B cell (primary cell): Measurements from ENCODE around the gene CYB5R3. TPM values are rescaled to one million over a fixed set of nuclear protein-coding genes. Genes with fewer than 3 reads are reported as not detected.

Source experiments
- ATAC-seq: fragments of 200-7000 bp; cut with Tn5 transposase; one replicate; pipeline ENCODE4 v1.10.0; 2021; ENCODE audit warnings: low read depth, mild to moderate bottlenecking, moderate number of reproducible peaks, moderate library complexity
- CTCF ChIA-PET: fragments of 350-600 bp; sonication (Branson Sonifier 250); formaldehyde crosslinking; loops from one replicate; lab custom pipeline; 2021; ENCODE audit warnings: antibody characterized with exemption, inconsistent platforms; lab: Charles Lee
- POLR2A ChIA-PET: fragments of 350-600 bp; sonication (Branson Sonifier 250); formaldehyde crosslinking; loops from one replicate; lab custom pipeline; 2021; ENCODE audit warnings: antibody characterized with exemption; lab: Charles Lee
- DNase-seq: peaks from one replicate; pipeline ENCODE4 v3.0.0; 2013
- H2AFZ ChIP-seq: 2 replicates; pipeline ENCODE4 v1.6.1; 2012; ENCODE audit warnings: mild to moderate bottlenecking, low read depth, low read length; ENCODE audit not compliant: insufficient read depth, poor library complexity, severe bottlenecking
- H3K27ac ChIP-seq, 2 donors: 1 replicate in 1 of 2; 2 replicates in 1 of 2; pipeline ENCODE4 v1.5.1; 2012 to 2013; ENCODE audit warnings: low read length in 2 of 2, mild to moderate bottlenecking in 2 of 2, moderate library complexity in 1 of 2
- H3K27me3 ChIP-seq, 4 experiments: fragments of 200-600 bp in 1 of 4; sonication (generic) in 1 of 4; replicated peaks in 1 of 4; 1 replicate in 2 of 4; 2 replicates in 2 of 4; pipeline versions ENCODE4 v1.6.1 to v1.7.0; 2013 to 2016; ENCODE audit warnings: low read length in 3 of 4, mild to moderate bottlenecking in 2 of 4, mixed read lengths in 1 of 4, moderate library complexity in 1 of 4; ENCODE audit not compliant: insufficient read depth in 4 of 4, control insufficient read depth in 3 of 4; ENCODE audit errors: control extremely low read depth in 1 of 4
- H3K36me3 ChIP-seq, 2 experiments: replicated peaks in 1 of 2; 1 replicate in 1 of 2; 2 replicates in 1 of 2; pipeline versions ENCODE4 v1.6.1 to v1.7.1; 2013; ENCODE audit warnings: low read length in 1 of 2; ENCODE audit not compliant: insufficient read depth in 2 of 2, control insufficient read depth in 1 of 2; ENCODE audit errors: control extremely low read depth in 1 of 2, extremely low read depth in 1 of 2
- H3K4me1 ChIP-seq, 2 donors: fragments of 200-600 bp in 1 of 2; sonication (generic) in 1 of 2; 1 replicate in 1 of 2; 2 replicates in 1 of 2; pipeline versions ENCODE4 v1.5.1 to v1.6.1; 2013 to 2017; ENCODE audit warnings: low read length in 2 of 2; ENCODE audit not compliant: control insufficient read depth in 2 of 2, insufficient read depth in 2 of 2
- H3K4me2 ChIP-seq: replicated peaks from 2 replicates; pipeline ENCODE3; 2012; ENCODE audit warnings: mild to moderate bottlenecking, low read depth, low read length; ENCODE audit not compliant: poor library complexity, severe bottlenecking
- H3K4me3 ChIP-seq, 5 experiments: fragments of 200-600 bp in 1 of 5; sonication (generic) in 1 of 5; 1 replicate in 3 of 5; 2 replicates in 2 of 5; pipeline versions ENCODE4 v1.5.1 to v1.7.0; 2011 to 2016; ENCODE audit warnings: low read length in 4 of 5, mild to moderate bottlenecking in 4 of 5, low read depth in 2 of 5, control low read depth in 1 of 5, moderate library complexity in 1 of 5; ENCODE audit not compliant: insufficient read depth in 1 of 5; ENCODE audit errors: control extremely low read depth in 1 of 5, extremely low read depth in 1 of 5
- H3K79me2 ChIP-seq: fragments of 200-600 bp; sonication (generic); one replicate; pipeline ENCODE4 v1.6.0; 2016; ENCODE audit warnings: low read length; ENCODE audit not compliant: control insufficient read depth, insufficient read depth
- H3K9ac ChIP-seq: fragments of 200-600 bp; sonication (generic); 2 replicates; pipeline ENCODE4 v1.6.1; 2017; ENCODE audit warnings: mild to moderate bottlenecking, low read length, moderate library complexity
- H3K9me3 ChIP-seq, 3 donors: one replicate each; pipeline versions ENCODE4 v1.6.1 to v1.7.1; 2013; ENCODE audit warnings: low read length in 2 of 3; ENCODE audit not compliant: control insufficient read depth in 2 of 3, insufficient read depth in 1 of 3; ENCODE audit errors: control extremely low read depth in 1 of 3
- H4K20me1 ChIP-seq: 2 replicates; pipeline ENCODE4 v1.6.0; 2012; ENCODE audit warnings: mild to moderate bottlenecking, low read length; ENCODE audit not compliant: insufficient read depth, control insufficient read depth, poor library complexity, severe bottlenecking
- H3K27ac Mint-ChIP-seq: one replicate; pipeline ENCODE4 v1.8.0; 2021; ENCODE audit warnings: mixed read lengths
- H3K27me3 Mint-ChIP-seq: one replicate; pipeline ENCODE4 v1.8.0; 2021; ENCODE audit warnings: mixed read lengths
- H3K4me1 Mint-ChIP-seq: one replicate; pipeline ENCODE4 v1.8.0; 2021; ENCODE audit warnings: mixed read lengths
- H3K4me3 Mint-ChIP-seq: one replicate; pipeline ENCODE4 v1.8.0; 2021; ENCODE audit warnings: mixed read lengths
- H3K9me3 Mint-ChIP-seq: one replicate; pipeline ENCODE4 v1.8.0; 2022; ENCODE audit warnings: mixed read lengths; ENCODE audit not compliant: insufficient read depth
- EZH2 ChIP-seq: IDR thresholded peaks from 2 replicates; pipeline ENCODE4 v1.6.1; 2012; ENCODE audit warnings: borderline replicate concordance, low read depth, mild to moderate bottlenecking, moderate library complexity, low read length; ENCODE audit not compliant: insufficient read depth, poor library complexity, severe bottlenecking
- WGBS: methylation state at CpG from one replicate; pipeline ENCODE4 v1.1.5; 2013; ENCODE audit warnings: missing lambda C conversion rate; ENCODE audit not compliant: insufficient coverage; 5-methylcytosine and 5-hydroxymethylcytosine counted together
- intact Hi-C: fragments of 100-400 bp; cut with micrococcal nuclease; formaldehyde crosslinking; loops from one replicate; pipeline ENCODE4 v1.10.0; 2022
- polyA plus RNA-seq: library from polyadenylated mRNA; depleted of rRNA; stranded (reverse); fragments of >200 nt; gene quantifications from 2 replicates; pipeline ENCODE4 v1.2.3, GENCODE V29; 2012
- total RNA-seq, 2 donors: library from RNA; stranded (reverse); fragments of 120-200 nt in 1 of 2; gene quantifications; 1 replicate in 1 of 2; 2 replicates in 1 of 2; pipeline versions ENCODE4 v1.2.3 to v1.2.4, GENCODE V29; 2013 to 2022
- TF ChIP-seq, protein P1 (sequence below): fragments of 200-600 bp; IDR thresholded peaks from one replicate; pipeline ENCODE4 v1.8.0; 2022; ENCODE audit warnings: antibody characterized with exemption, mild to moderate bottlenecking

CYB5R3 gene
- total and polyA plus RNA-seq, 2 donors (not counting 1 experiment from before 2014, with no cell fraction given): 60.8 to 79.2 TPM

DNA sequence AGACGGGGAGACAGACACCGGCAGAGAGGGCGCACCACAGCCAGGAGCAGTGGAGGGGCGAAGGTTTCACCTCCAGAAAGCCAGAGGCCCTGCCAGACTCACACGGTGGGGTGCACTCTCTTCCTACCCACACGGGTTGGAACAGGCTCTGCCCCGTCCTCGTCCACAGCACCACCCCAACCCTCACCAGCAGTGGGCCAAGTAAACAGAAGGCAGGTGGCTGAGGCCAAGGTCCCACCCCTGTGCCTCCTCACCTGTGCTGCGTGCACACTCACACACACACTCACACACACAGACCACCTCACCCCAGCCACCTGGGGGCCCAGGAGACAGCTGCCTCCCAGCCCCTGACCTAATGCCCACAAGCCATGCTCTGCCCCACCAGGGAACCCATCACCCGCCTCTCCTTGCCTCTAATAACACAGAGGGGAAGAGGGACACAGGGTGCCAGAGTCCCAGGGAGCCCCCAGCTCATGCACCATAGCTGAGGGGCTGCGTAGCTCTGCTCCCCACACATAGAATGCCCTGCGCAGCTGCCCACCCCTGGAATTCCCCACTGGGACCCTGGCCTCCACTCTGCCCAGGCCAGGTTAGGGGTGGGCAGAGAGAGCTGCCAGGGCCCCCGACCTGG lies 3.1 kb downstream of the CYB5R3 start:
- H3K4me1 ChIP-seq: peaks cover 62 to 71% of the 10 kb centered on the region in 2 donors
- Mint-ChIP-seq H3K27ac (peak overlapping the region; percentile 50), H3K9me3 (no peaks in the 10 kb centered on the region), H3K4me1 (peaks cover 65% of the 10 kb centered on the region), H3K27me3 (no peaks in the 10 kb centered on the region), H3K4me3 (peak overlapping the region; percentile 60)
- CTCF ChIA-PET: interaction anchor here (0.7 to 0.9 kb wide), 2 partner anchors 10 to 25 kb away, joined by 3 read pairs; no protein-coding TSS in a partner anchor
- peak overlapping the region; percentile 52 for H3K4me2 ChIP-seq
- H4K20me1 ChIP-seq: peaks cover 69% of the 10 kb centered on the region
- H2AFZ ChIP-seq: no peak overlapping the region
- DNase-seq (peak; percentile 40), ATAC-seq (no peak)
- H3K9me3 ChIP-seq: no peaks in the 10 kb centered on the region
- H3K27me3 ChIP-seq: no peaks in the 10 kb centered on the region
- no peak overlapping the region for H3K4me3 ChIP-seq
- POLR2A ChIA-PET: interaction anchor here (0.7 kb wide), 1 partner anchor 10 kb away, joined by 4 read pairs; no protein-coding TSS in a partner anchor
- H3K36me3 ChIP-seq: peaks cover 0 to 7% of the 10 kb centered on the region in 2 experiments
- no peak overlapping the region for H3K9ac ChIP-seq
- H3K27ac ChIP-seq: peak overlapping the region in 1 of 2 donors; percentile 53
- H3K79me2 ChIP-seq: peaks cover 87% of the 10 kb centered on the region
- intact Hi-C loops: no loop called here
- TF ChIP-seq EZH2: no peak
- TF ChIP-seq, protein P1, sequence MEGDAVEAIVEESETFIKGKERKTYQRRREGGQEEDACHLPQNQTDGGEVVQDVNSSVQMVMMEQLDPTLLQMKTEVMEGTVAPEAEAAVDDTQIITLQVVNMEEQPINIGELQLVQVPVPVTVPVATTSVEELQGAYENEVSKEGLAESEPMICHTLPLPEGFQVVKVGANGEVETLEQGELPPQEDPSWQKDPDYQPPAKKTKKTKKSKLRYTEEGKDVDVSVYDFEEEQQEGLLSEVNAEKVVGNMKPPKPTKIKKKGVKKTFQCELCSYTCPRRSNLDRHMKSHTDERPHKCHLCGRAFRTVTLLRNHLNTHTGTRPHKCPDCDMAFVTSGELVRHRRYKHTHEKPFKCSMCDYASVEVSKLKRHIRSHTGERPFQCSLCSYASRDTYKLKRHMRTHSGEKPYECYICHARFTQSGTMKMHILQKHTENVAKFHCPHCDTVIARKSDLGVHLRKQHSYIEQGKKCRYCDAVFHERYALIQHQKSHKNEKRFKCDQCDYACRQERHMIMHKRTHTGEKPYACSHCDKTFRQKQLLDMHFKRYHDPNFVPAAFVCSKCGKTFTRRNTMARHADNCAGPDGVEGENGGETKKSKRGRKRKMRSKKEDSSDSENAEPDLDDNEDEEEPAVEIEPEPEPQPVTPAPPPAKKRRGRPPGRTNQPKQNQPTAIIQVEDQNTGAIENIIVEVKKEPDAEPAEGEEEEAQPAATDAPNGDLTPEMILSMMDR: no peak
- 91% methylated on average over 13 of the region's 13 CpGs for WGBS

DNA sequence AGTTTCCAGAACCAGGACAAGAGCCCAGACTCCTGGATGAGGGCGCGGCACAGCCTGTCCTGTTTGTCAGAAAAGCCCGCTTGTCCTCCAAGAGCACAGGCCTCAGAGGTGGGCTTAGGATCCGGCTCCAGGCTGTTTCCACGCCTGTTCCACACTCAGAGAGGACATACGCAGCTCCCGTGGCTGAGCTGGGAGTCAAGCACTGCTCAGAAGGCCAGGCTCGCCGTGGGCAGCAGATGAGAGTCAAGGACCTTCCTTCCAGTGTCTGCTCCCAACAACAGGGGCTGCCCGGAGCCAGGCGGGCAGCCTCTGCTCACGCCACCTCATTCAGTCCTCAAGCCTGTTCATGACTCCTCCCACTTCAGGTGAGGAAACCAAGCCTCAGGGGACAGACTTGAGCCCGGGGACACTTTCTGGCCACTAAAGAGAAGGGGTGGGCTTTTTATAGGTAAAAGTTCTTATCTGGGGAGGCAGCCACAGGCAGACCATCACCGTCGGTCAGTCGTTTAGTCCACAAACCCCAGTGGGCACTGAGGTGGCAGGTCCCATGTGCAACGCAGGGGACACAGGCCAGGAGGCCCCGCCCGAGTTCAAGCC lies 3.8 kb downstream of the CYB5R3 start:
- Mint-ChIP-seq H3K27me3 (no peaks in the 10 kb centered on the region), H3K4me1 (peaks cover 65% of the 10 kb centered on the region), H3K4me3 (peak overlapping the region; percentile 60), H3K27ac (peak overlapping the region; percentile 61), H3K9me3 (no peaks in the 10 kb centered on the region)
- intact Hi-C loops: no loop called here
- H3K9me3 ChIP-seq: no peaks in the 10 kb centered on the region
- no peak overlapping the region for H2AFZ ChIP-seq
- ChIA-PET CTCF (interaction anchor here (0.7 to 3.4 kb wide), 3 partner anchors 10 to 222 kb away, joined by 3 to 27 read pairs (median 3); no protein-coding TSS in a partner anchor), POLR2A (no interaction called here)
- no peak overlapping the region for H3K4me3 ChIP-seq
- peak overlapping the region; percentile 52 for H3K4me2 ChIP-seq
- peaks cover 69% of the 10 kb centered on the region for H4K20me1 ChIP-seq
- WGBS: 94% methylated on average over 16 of the region's 19 CpGs
- DNase-seq: no peak
- H3K27ac ChIP-seq: no peak overlapping the region
- peaks cover 0 to 7% of the 10 kb centered on the region in 2 experiments for H3K36me3 ChIP-seq
- H3K4me1 ChIP-seq: peaks cover 62 to 71% of the 10 kb centered on the region in 2 donors
- no peak for ATAC-seq
- TF ChIP-seq, protein P1: no peak
- TF ChIP-seq EZH2: no peak
- no peak overlapping the region for H3K9ac ChIP-seq
- H3K79me2 ChIP-seq: peaks cover 85% of the 10 kb centered on the region
- H3K27me3 ChIP-seq: no peaks in the 10 kb centered on the region
